HCT116 (cell line): ENCODE results near the gene SHOC2. TPM values are rescaled to one million over a fixed set of nuclear protein-coding genes. Genes with fewer than 3 reads are reported as not detected.

Experiments
- ATAC-seq: fragments of 200-7000 bp; cut with Tn5 transposase; 2 replicates; pipeline ENCODE4 v1.9.1; 2020; ENCODE audit warnings: mild to moderate bottlenecking, moderate library complexity
- BruUV-seq: library from RNA; stranded (reverse); fragments of 400-500 nt; replicated peaks from 2 replicates; lab custom pipeline; 2021; lab: Mats Ljungman, UMichigan
- CTCF ChIA-PET: fragments of 300-600 bp; sonication (Branson Sonifier 250); formaldehyde crosslinking; loops from one replicate; lab custom pipeline; 2021; ENCODE audit warnings: antibody characterized with exemption; lab: Charles Lee
- POLR2A ChIA-PET: fragments of 300-600, 350-600 bp; sonication (Branson Sonifier 250); formaldehyde crosslinking; loops from one replicate; lab custom pipeline; 2021; ENCODE audit warnings: antibody characterized with exemption; lab: Charles Lee
- RAD21 ChIA-PET, 2 experiments: fragments of 300-600 bp; sonication (Branson Sonifier 250); formaldehyde crosslinking; loops; one replicate each; lab custom pipeline; 2023; ENCODE audit warnings: low total read pairs in 2 of 2; ENCODE audit not compliant: uncharacterized antibody in 2 of 2, unreplicated experiment in 2 of 2, low non-redundant PET in 1 of 2; lab: Charles Lee
- DNase-seq: peaks from one replicate; pipeline ENCODE4 v3.0.0-alpha.2; 2010; ENCODE audit warnings: low read depth, low spot score
- H2AFZ ChIP-seq: fragments of 200-600 bp; shearing (Covaris generic), sonication (generic); 2 replicates; pipeline ENCODE4 v1.6.1; 2017; ENCODE audit warnings: low read depth, mixed run types, mixed read lengths, antibody characterized with exemption, low read length; ENCODE audit not compliant: poor library complexity, severe bottlenecking
- H3K27ac ChIP-seq: 2 replicates; pipeline ENCODE4 v1.5.1; 2012; ENCODE audit warnings: low read depth, low read length
- H3K27me3 ChIP-seq: fragments of 200-600 bp; sonication (generic); 2 replicates; pipeline ENCODE4 v1.6.1; 2016; ENCODE audit warnings: mixed run types, low read length, mixed read lengths; ENCODE audit not compliant: insufficient read depth
- H3K36me3 ChIP-seq, 2 experiments: fragments of 200-500 bp in 1 of 2; fragments of 200-600 bp in 1 of 2; sonication (Bioruptor generic) in 1 of 2; sonication (generic) in 1 of 2; 2 replicates each; pipeline versions ENCODE4 v1.5.1 to v1.6.1; 2014 to 2016; ENCODE audit warnings: low read length in 2 of 2, inconsistent platforms in 1 of 2, mixed read lengths in 1 of 2, mixed run types in 1 of 2; ENCODE audit not compliant: insufficient read depth in 2 of 2, control insufficient read depth in 1 of 2
- H3K4me1 ChIP-seq, 2 experiments: fragments of 200-600 bp in 1 of 2; sonication (generic) in 1 of 2; 2 replicates each; pipeline versions ENCODE4 v1.5.1 to v1.6.1; 2012 to 2017; ENCODE audit warnings: low read length in 2 of 2, inconsistent platforms in 1 of 2, mild to moderate bottlenecking in 1 of 2, mixed read lengths in 1 of 2, mixed run types in 1 of 2, moderate library complexity in 1 of 2; ENCODE audit not compliant: insufficient read depth in 2 of 2, control insufficient read depth in 1 of 2
- H3K4me2 ChIP-seq: fragments of 200-600 bp; sonication (generic); 2 replicates; pipeline ENCODE4 v1.6.1; 2017; ENCODE audit warnings: mixed run types, low read length, mixed read lengths
- H3K4me3 ChIP-seq, 2 experiments: fragments of 200-600 bp in 1 of 2; sonication (generic) in 1 of 2; replicated peaks in 1 of 2; 2 replicates each; pipeline ENCODE4 v1.5.1; 2011 to 2016; ENCODE audit warnings: low read length in 2 of 2, control low read depth in 1 of 2, low read depth in 1 of 2, mild to moderate bottlenecking in 1 of 2, mixed read lengths in 1 of 2, mixed run types in 1 of 2
- H3K79me2 ChIP-seq: fragments of 200-600 bp; sonication (generic); 2 replicates; pipeline ENCODE4 v1.6.1; 2017; ENCODE audit warnings: mild to moderate bottlenecking, mixed run types, low read length, moderate library complexity, mixed read lengths; ENCODE audit not compliant: insufficient read depth
- H3K9ac ChIP-seq: fragments of 200-600 bp; sonication (generic); 2 replicates; pipeline ENCODE4 v1.6.1; 2016; ENCODE audit warnings: low read length, mixed read lengths
- H3K9me2 ChIP-seq: fragments of 200-600 bp; sonication (generic), shearing (Covaris generic); 2 replicates; pipeline ENCODE4 v1.6.1; 2017; ENCODE audit warnings: mixed run types, mild to moderate bottlenecking, moderate library complexity; ENCODE audit not compliant: insufficient read depth
- H3K9me3 ChIP-seq, 2 experiments: fragments of 200-500 bp in 1 of 2; fragments of 200-600 bp in 1 of 2; sonication (Bioruptor generic) in 1 of 2; sonication (generic) in 1 of 2; 2 replicates each; pipeline ENCODE4 v1.6.1; 2014 to 2017; ENCODE audit warnings: low read length in 2 of 2, mixed read lengths in 2 of 2, inconsistent platforms in 1 of 2, low read depth in 1 of 2, mild to moderate bottlenecking in 1 of 2, mixed run types in 1 of 2, moderate library complexity in 1 of 2; ENCODE audit not compliant: control insufficient read depth in 1 of 2, insufficient read depth in 1 of 2
- H4K20me1 ChIP-seq: fragments of 200-600 bp; sonication (generic), shearing (Covaris generic); 2 replicates; pipeline ENCODE4 v1.6.1; 2017; ENCODE audit warnings: mixed run types, mild to moderate bottlenecking, moderate library complexity; ENCODE audit not compliant: insufficient read depth
- CBX3 ChIP-seq: IDR thresholded peaks from 2 replicates; pipeline ENCODE4 v1.6.1; 2012; ENCODE audit warnings: low read depth
- EZH2 ChIP-seq: fragments of 200-600 bp; sonication (generic); IDR thresholded peaks from 2 replicates; pipeline ENCODE4 v1.6.1; 2017; ENCODE audit warnings: antibody characterized with exemption, mixed run types
- JUND ChIP-seq: IDR thresholded peaks from 2 replicates; pipeline ENCODE4 v1.6.1; 2012
- POLR2A ChIP-seq: IDR thresholded peaks from 2 replicates; pipeline ENCODE4 v1.7.0; 2011; ENCODE audit warnings: borderline replicate concordance; ENCODE audit not compliant: insufficient read depth, insufficient read length; ENCODE audit errors: extremely low read depth
- ZFX ChIP-seq: fragments of 450-650 bp; IDR thresholded peaks from 2 replicates; pipeline ENCODE4 v1.6.1; 2017
- ZNF274 ChIP-seq: fragments of 200-500 bp; sonication (Bioruptor generic); IDR thresholded peaks from 2 replicates; pipeline ENCODE4 v1.6.1; 2014; ENCODE audit warnings: mild to moderate bottlenecking, low read depth, low read length, inconsistent platforms
- intact Hi-C: fragments of 100-400 bp; cut with micrococcal nuclease; formaldehyde crosslinking; loops from 2 replicates; pipeline ENCODE4 v1.10.0; 2022
- total RNA-seq: library from RNA; stranded (reverse); gene quantifications from one replicate; pipeline ENCODE4 v1.2.1, GENCODE V29; 2021; ENCODE audit not compliant: unreplicated experiment
- TF ChIP-seq, protein P1 (sequence below), 3 experiments: fragments of 200-600 bp in 1 of 3; sonication (generic) in 1 of 3; IDR thresholded peaks in 2 of 3; conservative IDR thresholded peaks in 1 of 3; 2 replicates each; pipeline ENCODE4 v1.5.1; 2012 to 2017; ENCODE audit warnings: low read depth in 2 of 3, low read length in 2 of 3, antibody characterized with exemption in 1 of 3, borderline replicate concordance in 1 of 3, control low read depth in 1 of 3, mild to moderate bottlenecking in 1 of 3, mixed read lengths in 1 of 3, mixed run types in 1 of 3, moderate library complexity in 1 of 3; ENCODE audit not compliant: insufficient read depth in 1 of 3

SHOC2 gene
- total RNA-seq, 1 experiment from 2014 or later = 39.5 TPM

DNA sequence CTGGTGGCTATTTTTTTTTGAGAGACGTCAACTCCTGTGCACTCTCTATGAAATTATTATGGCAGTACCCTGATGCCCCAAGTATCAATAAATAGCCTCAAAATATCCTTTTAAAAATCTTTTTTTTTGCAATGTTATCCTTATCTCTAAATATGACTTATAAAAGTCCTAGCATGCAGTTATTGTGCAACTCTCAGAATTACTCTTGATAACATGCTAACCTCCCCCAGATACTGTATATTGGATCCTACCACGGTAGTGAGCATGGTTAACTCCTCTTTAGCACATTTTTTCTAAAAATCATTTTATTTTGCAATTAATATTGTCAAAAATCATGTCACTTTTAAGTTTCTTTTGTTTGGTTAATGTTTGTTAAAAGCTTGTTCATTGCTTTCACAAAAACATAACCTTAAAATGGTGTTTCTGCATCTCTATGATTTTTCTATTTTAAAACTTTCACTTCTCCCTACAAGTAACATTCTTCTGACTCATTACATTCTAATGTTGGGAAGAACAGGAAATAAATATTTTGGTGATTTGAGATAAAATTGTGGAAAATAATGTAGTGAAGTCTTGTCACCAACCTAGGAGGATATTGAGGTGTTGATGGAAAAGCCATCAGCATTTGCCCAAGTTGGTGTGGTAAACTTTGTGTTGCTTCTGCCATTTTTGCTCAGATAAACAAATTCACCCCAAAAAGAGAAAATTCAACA is 115.3 kb downstream of the SHOC2 start:
- no TSS peak for BruUV-seq
- Histone ChIP-seq H3K4me1 (no peaks in the 10 kb centered on the region), H3K36me3 (no peaks in the 10 kb centered on the region)
- intact Hi-C loops = no loop called here
- no peak for TF ChIP-seq ZNF274
- TF ChIP-seq, all 23 proteins: peak for 0
- Histone ChIP-seq H4K20me1 (no peaks in the 10 kb centered on the region), H3K4me3 (no peak overlapping the region), H3K27ac (no peak overlapping the region), H3K9ac (no peak overlapping the region), H3K27me3 (no peaks in the 10 kb centered on the region), H3K9me3 (peaks cover 5 to 8% of the 10 kb centered on the region in 2 experiments; a peak in 2 of 4 replicates), H3K9me2 (no peaks in the 10 kb centered on the region), H2AFZ (no peak overlapping the region), H3K79me2 (no peaks in the 10 kb centered on the region), H3K4me2 (no peak overlapping the region)
- ChIA-PET POLR2A (no interaction called here), CTCF (no interaction called here), RAD21 (no interaction called here)
- no peak for DNase-seq
- no peak for ATAC-seq

DNA sequence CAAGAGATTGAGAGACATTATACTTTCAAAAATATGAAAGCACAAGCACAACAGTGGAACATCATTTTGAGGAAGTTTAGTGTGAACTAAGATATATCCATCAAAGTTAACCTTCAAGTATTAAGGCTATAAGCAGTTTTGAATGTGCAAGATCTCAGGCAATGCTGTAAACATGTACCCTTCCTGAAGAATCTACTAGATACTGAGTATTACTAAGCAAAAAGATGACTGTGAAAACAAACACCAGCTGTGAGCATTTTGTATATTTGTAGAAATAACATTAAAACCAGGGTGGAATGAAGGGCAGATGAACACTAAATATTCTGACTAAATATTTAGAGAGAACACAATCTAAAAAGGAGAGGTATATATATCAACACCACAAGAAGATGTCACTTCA is 116.1 kb downstream of the SHOC2 start:
- no peaks in the 10 kb centered on the region for H4K20me1 ChIP-seq
- CTCF ChIA-PET = no interaction called here
- TF ChIP-seq POLR2A = no peak
- TF ChIP-seq ZNF274 = no peak
- TF ChIP-seq, protein P1, sequence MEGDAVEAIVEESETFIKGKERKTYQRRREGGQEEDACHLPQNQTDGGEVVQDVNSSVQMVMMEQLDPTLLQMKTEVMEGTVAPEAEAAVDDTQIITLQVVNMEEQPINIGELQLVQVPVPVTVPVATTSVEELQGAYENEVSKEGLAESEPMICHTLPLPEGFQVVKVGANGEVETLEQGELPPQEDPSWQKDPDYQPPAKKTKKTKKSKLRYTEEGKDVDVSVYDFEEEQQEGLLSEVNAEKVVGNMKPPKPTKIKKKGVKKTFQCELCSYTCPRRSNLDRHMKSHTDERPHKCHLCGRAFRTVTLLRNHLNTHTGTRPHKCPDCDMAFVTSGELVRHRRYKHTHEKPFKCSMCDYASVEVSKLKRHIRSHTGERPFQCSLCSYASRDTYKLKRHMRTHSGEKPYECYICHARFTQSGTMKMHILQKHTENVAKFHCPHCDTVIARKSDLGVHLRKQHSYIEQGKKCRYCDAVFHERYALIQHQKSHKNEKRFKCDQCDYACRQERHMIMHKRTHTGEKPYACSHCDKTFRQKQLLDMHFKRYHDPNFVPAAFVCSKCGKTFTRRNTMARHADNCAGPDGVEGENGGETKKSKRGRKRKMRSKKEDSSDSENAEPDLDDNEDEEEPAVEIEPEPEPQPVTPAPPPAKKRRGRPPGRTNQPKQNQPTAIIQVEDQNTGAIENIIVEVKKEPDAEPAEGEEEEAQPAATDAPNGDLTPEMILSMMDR (IDR thresholded peaks at IDR 0.05 in 2 of 3, conservative IDR thresholded peaks at IDR 0.05 in 1 of 3; ENCODE audit: borderline replicate concordance in 1 of 3, insufficient read depth in 1 of 3, low read depth in 2 of 3, low read length in 2 of 3) = no peak
- TF ChIP-seq CBX3 = no peak
- TF ChIP-seq JUND = no peak
- TF ChIP-seq EZH2 = no peak
- no peak for TF ChIP-seq ZFX
- TF ChIP-seq, all 23 proteins: peak for 0
- Histone ChIP-seq H3K9me3 (peaks cover 5 to 11% of the 10 kb centered on the region in 2 experiments; a peak in 3 of 4 replicates), H3K4me1 (no peaks in the 10 kb centered on the region), H3K9me2 (no peaks in the 10 kb centered on the region), H2AFZ (no peak overlapping the region), H3K4me3 (no peak overlapping the region), H3K27me3 (no peaks in the 10 kb centered on the region), H3K36me3 (no peaks in the 10 kb centered on the region), H3K4me2 (no peak overlapping the region), H3K27ac (no peak overlapping the region), H3K9ac (no peak overlapping the region), H3K79me2 (no peaks in the 10 kb centered on the region)
- ATAC-seq = no peak
- no peak for DNase-seq
- no TSS peak for BruUV-seq
- RAD21 ChIA-PET = no interaction called here
- POLR2A ChIA-PET = no interaction called here
- intact Hi-C loops = no loop called here
